HG02798 (cell line): Measurements from ENCODE around the gene FYCO1.

Experiments used
- ATAC-seq: cut with Tn5 transposase; IDR thresholded peaks from one replicate; pipeline ENCODE4 v1.9.1; 2021; ENCODE audit warnings: mild to moderate bottlenecking; ENCODE audit not compliant: unreplicated experiment, poor library complexity

FYCO1 gene

DNA sequence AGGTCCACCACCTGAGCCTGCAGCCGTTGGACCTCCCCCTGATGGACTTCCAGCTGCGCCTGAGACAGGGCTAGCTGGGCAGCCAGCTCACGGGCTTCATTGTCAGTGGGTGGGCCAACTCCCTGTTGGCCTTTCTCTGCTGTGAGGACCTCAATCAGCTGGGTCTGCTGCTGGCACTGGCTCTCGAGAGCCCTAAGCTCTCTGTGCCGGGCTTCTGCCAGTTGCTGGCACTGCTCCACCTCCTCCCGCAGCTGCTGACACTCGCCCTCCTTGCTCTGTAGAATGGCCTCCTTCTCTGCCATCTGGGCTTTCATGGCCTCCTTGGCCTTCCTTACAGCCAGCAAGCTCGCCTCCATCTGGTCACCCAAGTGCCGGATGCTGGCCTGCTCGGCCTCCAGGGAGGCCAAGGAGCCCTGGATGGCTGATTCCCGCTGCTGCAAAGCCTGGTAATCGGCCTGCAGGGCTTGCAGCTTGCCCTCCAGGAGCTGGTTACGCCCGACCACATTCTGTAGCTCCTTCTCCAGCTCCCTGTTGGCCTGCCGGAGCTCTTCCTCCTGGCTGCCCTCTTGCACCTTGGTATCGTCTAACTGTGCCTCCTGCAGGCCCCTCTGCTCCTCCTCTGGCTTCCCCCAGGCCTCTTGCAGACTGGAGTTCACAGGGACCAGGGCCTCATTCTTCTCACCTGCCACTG, 28.5 kb downstream of the FYCO1 start:
- no peak for ATAC-seq

DNA sequence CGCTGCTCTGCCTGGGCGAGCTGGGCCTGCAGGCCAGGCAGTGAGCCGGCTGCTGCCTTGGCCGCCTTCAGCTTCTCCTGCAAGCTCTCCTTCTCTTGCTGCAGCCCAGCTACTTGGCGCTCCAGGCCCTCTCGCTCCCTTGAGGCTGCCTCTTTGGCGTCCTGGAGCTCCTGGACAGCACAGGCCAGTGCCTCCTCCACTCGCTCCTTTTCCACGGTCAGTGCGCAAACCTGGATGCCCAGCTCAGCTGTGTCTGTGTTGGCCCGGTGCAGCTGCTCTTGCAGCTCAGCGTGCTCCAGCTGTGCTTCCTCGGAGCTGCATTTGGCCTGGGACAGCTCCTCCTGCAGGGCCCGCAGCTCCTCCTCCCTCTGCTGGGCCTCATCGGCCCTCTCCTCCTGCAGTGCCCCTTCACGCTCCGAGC, 29.2 kb downstream of the FYCO1 start:
- no peak for ATAC-seq

DNA sequence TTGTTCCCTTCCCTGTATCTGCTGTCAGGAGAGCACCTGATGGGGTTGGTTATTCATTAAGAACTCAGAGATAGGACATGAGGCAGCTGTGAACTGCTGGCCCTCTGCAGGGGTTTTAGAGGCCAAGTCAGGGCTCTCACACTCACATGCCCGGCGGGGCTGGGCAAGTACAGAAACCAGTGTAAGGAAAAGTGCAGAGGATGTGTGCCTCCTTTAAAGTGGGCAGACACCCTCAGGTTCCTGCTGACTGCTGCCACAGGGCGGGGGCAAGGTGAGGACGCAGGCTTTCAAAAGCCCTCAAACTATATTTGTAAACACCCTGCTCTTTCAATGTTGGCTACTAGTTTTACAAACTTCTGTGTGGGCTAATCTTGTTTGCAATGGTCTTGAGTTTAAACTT, 30.0 kb downstream of the FYCO1 start:
- ATAC-seq, result no peak

DNA sequence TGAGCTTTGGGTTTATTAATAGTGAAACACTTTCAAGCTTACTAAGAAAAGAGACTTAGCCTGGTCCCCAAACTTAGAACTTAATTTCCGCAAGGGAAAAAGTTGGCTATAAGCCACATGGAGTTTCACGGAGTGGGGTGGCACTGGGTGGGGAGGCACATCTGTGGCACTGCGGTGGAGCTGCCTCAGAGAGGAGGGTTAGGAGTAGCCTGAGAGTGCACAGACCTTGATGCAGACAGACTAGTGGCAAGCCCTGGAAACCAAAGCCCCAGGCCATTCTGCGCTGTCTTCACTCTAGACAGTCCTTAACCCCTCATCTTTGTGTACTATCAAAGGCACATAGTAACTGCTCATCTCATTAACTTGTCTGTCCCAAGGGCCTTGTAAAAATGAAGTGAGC, 30.4 kb downstream of the FYCO1 start:
- ATAC-seq, result no peak

DNA sequence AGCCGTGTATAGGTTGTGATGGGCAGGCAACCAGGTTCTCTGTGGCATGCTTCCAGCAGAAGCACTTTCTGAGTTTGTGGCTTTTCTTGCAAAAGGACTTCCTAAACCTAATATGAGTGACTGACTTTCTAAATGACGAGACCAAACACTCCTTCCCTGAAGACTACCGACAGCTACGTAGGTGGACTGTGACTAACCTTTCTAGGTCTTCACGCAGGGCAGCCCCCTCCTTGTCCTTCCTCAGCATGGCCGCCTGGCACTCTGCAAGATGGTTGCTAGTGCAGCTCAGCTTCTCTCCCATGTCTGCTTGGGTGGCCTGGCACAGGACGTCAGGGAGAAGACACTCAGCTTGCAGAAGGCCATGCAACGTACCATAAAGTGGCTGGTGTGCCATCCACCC, 31.5 kb downstream of the FYCO1 start:
- ATAC-seq, result peak; percentile 33

DNA sequence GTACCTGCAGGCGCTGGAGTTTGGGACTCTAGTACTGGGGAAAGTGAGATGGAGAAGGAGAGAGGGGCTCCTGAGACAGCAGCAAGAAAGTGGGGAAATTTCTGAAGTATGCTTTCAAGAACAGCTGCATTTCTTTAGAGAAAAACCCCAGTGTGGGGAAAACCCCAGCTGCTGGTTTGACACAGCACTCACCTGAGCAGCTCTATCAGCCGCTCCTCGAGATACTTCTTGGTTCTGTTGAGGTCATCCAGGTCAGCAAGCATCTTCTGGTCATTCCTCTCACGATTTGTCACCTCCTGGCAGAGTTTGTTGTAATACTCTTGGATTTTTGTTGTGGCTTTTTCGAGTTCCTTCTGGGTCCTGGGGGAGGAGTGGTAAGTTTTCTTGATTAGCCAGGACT, 33.6 kb downstream of the FYCO1 start:
- ATAC-seq, result no peak

DNA sequence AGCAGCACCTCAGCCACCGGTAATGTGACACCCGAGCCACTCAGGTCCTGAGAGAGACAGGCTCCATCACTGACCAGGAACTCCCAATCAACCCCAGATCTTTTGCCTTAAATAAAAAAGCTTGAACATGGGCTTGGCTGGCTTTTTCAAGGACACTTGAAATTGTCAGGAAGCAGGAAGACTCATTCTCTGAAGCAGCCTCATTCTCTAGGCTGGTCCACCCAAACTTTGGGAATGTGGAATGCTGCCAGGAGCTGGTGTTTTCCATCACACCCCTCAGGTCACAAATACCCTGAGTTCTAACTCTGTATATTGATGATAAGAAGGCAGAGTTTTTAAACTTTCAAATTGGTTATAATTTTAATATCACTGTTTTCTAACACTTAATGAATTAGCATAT, 35.3 kb downstream of the FYCO1 start:
- ATAC-seq, result no peak

DNA sequence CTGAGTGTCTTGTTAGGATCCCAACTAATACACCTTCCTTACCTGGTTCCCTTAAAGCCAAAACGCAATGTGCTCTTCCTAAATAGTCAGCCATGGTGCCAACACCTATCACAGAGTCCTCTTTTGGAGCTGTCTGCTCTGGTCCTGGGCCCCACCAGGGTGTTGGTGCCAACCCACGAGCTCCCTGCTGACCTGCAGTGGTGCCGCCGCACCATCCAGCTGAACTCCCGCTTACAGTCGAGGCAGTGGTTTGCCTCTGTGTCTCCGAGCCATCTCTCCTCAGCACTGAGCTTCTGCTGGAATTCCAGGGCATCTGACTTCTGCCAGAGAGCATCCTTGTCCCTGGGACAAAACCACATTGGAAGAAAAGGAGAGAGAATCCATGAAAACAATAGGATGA, 36.4 kb downstream of the FYCO1 start:
- no peak for ATAC-seq

DNA sequence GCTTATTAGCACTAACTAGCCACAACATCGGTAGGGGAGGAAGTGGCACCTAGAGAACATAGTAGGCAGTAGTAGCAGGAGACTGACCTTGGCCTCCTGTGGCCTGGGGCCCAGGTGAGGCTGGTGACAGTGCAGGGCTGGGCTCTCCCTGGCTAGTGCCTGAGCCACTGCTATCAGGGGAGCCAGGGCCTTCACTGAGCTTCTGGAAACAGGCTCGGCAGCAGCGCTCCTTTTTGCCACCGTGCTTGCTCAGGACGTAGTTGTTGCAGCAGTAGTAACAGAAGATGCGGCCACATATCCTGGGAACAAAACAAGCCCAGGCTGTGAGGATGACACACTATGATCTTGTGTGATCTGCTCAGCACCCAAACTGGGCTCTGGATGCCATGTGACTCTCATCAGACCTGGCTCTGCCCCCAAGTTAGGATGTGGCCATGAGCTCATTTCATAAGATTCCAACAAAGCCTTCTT, 37.3 kb downstream of the FYCO1 start:
- no peak for ATAC-seq

DNA sequence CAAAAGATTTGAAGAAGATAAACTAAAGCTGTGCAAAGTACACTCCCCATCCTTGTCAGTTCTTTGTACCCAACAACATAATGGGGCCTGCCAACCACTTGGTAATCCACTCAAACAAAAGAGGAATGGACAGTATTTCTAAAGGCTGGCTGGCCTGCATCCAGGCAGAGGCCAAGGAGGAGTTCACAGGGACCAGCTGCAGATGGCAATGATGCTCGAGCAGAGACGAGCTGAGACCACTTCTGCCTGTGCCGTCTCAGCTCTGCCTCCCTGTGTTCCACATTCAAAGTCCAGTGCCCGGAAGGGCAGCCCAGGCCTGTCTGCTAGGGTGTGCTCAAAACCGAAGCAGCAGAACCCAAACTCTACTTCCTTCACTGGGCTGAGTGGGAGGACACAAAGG, 38.0 kb downstream of the FYCO1 start:
- ATAC-seq, result no peak

DNA sequence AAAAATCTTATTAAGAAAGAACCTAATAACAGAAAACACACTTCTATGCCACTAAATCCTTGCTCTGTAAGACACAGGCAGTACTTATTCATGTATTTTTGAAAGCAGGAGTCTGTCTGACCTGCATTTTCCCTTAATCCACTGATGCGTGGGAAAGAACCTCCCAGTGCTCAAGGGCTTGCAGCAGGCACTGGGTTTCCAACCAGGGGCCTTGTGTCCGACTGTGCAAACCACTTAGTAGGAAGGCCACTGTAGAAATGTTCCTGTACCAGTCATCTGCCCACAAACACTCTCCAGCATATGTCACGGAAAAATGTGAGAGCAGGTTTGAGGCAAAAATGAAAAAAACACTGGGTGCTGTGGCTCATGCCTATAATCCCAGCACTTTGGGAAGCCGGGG, 39.9 kb downstream of the FYCO1 start:
- no peak for ATAC-seq

DNA sequence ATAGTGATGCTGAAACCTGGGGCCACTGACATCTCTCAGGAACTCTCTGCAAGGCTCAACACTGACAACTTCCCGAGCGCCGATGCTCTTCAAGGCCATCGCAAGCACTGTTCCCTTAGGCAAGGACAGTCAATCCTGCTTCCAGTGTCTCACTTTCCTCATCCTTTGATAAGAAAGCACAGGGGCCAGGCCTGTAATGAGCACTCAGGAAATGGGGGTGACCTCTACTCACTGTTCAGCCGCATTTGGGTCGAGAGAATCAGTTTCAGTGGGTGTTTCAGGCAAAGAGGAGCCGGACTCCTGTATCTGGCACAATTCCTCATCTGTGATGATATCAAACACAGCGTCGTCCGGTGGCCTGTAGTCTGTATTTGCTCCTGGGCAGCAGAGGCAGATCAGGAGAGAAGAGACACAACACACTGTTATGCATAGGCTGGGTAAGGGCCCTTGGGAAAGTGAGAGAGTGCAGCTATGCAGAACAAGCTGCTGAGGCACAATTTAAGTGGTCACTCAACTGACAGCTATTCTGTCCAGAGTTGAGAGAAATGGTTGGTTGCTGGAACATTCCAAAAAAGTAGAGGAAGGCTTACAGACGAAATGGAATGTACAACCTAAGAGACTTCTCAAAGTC, 40.5 kb downstream of the FYCO1 start:
- no peak for ATAC-seq

DNA sequence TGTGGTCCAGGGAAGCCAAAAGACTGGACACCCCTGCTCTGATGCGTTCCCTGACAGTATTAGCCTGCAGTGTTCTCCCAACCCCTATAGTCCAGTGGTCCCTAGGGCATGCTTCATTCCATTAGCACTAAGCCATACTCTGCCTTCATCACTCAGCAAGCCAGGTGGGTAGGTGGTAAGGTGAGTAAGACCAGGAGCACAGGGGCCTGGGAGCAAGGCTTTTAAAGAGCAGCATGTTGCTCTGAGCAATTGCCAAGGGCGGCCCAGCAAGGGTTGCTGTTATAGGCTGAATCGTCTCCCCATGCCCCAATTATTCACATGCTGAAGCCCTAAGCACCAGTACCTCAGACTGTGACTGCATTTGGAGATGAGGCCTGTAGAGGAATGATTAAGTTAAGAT, 41.3 kb downstream of the FYCO1 start:
- ATAC-seq, result no peak

DNA sequence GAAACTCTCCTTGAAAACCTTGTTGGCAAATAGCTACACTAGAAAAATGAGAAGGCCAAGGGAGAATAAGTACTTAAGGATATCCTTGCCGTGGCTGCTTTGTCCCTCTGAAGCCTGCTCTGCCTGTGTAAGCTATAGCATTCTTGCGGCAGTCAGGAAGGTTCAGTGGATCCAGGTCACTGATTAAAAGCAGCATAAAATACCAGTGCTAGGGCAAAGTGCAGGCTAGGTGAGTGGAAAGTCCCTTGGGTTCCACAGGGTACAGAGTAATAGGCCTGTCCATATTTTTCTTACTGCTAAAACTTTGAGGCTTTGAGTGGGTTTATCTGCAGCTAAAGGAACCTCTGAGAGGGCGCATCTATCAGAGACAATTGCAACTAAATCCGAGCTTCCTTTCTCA, 42.1 kb downstream of the FYCO1 start:
- ATAC-seq, result no peak

DNA sequence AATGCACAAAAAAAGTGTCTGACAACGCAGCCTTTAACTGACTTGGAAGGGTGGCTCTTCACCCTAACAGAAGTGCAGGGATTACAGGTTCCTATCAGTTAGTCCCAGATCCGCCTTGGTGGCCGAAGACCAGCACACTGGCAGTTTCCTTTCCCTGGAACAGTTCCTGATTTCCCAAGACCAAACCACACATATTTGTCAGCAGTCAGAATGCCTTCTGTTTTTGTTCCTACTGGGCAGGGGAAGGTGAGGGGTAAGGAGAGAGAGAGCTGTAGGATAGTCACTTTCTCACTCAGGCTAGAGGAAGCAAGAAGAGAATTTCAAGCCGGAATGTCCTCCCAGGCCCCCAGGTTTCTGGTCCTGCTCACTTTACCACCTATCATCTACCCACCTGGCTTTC, 43.2 kb downstream of the FYCO1 start:
- no peak for ATAC-seq

DNA sequence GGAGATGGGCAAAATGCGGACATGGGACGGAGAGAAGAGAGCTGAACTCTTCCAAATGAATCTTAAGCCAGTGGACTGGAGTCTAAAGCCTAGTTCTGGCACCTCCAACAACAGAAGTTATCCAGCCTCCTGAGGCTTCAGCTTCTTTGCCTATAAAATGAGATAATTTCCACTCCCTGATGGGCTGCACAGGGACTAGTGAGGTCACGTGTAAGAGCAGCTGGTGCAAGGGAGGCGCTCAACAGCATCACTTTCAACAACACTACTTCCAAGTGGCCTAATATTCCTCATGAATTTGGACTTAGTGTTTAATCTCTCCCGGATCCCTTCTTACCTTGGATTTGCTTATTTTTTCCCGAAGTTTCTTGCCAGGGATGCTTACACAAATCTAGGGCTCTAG, 43.7 kb downstream of the FYCO1 start:
- no peak for ATAC-seq

DNA sequence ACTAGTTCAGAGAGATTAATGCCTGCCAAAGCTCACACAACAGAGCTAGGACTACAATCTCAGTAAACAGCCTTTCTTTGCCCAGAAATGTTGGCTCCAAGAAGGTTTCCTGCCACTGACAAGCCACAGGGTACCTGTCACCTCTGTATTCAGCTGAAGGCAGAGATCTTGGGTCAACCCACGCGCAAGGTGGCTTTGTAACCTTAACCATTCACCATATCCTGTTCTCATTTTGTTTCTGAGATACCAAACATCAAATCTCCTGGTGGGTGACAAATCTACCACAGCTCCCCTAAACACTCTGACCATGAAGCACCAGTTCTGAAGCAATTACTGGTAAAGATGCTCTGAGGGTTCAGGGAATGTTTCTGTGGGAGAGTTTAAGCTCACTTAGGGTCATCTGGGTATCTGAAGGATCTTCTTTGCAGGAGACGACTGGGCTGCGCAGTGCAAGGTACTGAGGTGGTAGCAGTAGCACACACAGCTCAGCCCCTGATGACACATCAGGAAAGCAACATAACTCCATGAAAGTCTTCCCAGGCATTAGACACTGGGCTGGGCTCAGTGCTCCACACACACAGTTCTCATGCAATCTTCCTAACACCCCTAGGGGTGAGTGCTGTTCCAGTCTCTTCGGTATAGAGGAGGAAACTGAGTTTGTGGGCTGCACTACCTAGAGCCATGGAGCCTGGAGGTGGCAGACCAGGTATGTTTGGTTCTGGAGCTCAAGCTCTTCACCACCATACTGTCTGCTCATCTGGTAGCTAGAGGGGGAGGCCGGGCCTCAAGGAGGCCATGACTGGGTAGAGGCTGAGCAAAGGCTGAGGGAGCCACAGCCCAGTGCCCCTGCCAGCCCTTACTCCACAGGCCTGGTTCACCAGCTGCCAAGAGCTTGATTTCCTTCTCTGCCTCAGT, 44.7 kb downstream of the FYCO1 start:
- ATAC-seq, result no peak

DNA sequence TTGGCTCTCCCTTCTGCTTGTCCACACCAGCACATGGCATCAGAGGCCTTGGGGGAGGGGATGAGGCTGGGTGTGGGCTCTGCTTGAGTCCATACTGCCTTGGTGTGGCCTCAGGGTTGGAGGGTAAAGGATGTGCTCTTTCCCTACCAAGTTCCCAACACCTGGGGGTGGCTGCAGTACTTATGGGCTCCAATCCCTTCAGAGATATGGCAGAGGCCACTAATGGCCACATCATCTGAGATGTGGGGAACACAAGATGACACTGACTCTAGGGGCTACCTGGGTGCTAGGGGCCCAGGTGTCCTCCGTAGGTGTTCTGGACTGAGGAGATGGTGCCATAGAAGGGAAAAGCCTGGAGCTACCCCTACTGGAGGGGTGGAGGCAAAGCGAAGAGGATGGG, 45.5 kb downstream of the FYCO1 start:
- ATAC-seq, result no peak

DNA sequence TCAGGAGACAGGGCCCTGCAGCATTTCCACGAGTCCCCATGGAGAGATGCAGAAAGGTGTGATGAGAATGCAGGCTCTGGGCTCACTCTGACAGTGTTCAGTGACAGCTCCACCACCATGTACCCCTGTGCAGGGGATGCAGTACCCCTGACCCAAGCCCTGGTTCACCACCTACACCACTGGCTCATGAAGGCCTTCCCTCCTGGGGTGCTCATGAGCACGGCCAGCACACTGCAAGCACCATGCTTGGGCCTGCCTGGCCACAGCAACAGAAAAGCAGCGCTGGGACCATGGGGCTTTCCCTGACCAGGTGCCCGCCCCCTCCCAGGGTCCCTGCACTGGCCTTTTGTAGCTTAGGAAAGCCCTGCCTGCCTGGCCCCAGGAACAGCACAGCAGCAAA, 46.2 kb downstream of the FYCO1 start:
- ATAC-seq, result no peak

DNA sequence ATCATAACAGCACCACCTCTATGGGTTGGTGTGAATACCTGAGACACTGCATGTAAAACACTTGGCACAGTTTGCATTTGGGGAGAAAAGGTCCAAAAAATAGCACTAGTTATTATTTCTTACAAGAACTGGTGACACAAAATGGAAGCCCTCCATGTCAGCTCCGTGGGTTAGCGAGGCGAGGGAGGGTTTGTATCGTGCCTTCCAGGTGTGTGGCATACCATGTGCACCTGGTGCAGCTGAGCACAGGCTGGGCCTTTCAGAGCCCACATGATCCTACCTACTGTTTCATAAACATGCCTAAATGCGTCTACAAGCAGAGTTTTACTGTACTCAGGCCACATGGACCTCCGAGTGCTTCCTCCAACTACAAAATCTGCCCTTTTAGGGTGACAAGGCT, 46.7 kb downstream of the FYCO1 start:
- ATAC-seq, result no peak

DNA sequence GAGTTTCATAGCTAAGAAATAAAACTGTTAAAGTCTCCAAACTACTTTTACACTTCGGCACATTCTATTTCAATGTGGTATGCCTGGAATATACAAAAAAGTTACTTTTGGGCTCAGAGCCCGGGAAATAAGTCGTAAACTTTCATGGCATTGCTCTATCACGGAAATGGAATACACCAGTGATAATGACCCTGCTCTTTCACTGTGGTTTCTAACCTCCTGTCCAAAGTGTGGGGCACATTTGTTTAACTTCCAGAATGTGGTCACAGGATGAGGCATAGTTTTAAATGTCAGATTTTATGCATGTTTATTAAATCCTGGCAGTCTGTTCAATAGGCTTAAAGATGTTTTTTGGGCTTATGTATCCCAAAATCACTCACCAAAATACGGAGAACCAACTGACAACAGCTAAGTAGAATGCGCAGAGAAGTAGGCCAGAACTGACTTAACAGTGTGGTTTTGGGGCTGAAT, 47.3 kb downstream of the FYCO1 start:
- ATAC-seq, result no peak
